Measurements from ENCODE around the gene SLC37A3. TPM values are rescaled to one million over a fixed set of nuclear protein-coding genes. Genes with fewer than 3 reads are reported as not detected.

Gene SLC37A3
- total and polyA plus RNA-seq, 12 donors, result 16.3 to 33.4 (median 23.3) TPM

GRCh38 chr7:140330128-140330527, 68.2 kb downstream of the SLC37A3 start:
- no peak overlapping the region for H3K27ac ChIP-seq
- DNase-seq, result no peak
- no peaks in the 10 kb centered on the region for H3K27me3 ChIP-seq
- H3K36me3 ChIP-seq (replicated peaks in 1 of 2), result peaks cover 0 to 13% of the 10 kb centered on the region in 2 donors
- H3K4me1 ChIP-seq (replicated peaks in 1 of 2), result peaks cover 0 to 11% of the 10 kb centered on the region in 2 donors
- intact Hi-C loops (cut with DNase I), result no loop called here
- no peak overlapping the region for H3K4me3 ChIP-seq
- no peaks in the 10 kb centered on the region for H3K9me3 ChIP-seq (replicated peaks in 1 of 3)
- TF ChIP-seq POLR2A (IDR thresholded peaks at IDR 0.05), result no peak
- TF ChIP-seq, protein P1, sequence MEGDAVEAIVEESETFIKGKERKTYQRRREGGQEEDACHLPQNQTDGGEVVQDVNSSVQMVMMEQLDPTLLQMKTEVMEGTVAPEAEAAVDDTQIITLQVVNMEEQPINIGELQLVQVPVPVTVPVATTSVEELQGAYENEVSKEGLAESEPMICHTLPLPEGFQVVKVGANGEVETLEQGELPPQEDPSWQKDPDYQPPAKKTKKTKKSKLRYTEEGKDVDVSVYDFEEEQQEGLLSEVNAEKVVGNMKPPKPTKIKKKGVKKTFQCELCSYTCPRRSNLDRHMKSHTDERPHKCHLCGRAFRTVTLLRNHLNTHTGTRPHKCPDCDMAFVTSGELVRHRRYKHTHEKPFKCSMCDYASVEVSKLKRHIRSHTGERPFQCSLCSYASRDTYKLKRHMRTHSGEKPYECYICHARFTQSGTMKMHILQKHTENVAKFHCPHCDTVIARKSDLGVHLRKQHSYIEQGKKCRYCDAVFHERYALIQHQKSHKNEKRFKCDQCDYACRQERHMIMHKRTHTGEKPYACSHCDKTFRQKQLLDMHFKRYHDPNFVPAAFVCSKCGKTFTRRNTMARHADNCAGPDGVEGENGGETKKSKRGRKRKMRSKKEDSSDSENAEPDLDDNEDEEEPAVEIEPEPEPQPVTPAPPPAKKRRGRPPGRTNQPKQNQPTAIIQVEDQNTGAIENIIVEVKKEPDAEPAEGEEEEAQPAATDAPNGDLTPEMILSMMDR (IDR thresholded peaks at IDR 0.05), result no peak
- 83 to 91% (median 88%) methylated on average over 13 of the region's 13 CpGs for WGBS, 4 donors

DNA sequence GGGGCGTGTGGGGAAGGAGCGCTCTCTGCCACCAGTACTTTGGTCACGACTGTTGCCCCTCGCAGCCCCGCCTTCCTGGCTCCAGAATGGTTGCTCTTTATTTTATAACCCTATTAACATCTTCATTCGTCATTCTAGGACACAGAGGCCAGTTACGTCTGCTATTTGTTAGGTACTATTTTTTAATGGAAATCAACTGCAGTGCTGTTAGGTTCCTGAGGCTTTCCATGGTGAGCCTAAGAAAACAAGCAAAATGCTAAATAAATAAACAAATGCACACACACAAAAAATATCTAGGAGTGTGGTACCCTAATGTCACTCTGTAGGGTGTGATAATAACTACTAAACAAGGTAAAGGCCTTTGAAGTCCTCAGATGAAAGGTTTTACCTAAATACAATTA, 71.1 kb downstream of the SLC37A3 start:
- no peak for DNase-seq
- WGBS, 4 donors, result 68 to 86% (median 80%) methylated on average over 7 of the region's 7 CpGs
- Histone ChIP-seq H3K27me3 (no peaks in the 10 kb centered on the region), H3K27ac (no peak overlapping the region), H3K36me3 (replicated peaks in 1 of 2) (no peaks in the 10 kb centered on the region), H3K4me1 (replicated peaks in 1 of 2) (peaks cover 0 to 11% of the 10 kb centered on the region in 2 donors), H3K4me3 (no peak overlapping the region), H3K9me3 (replicated peaks in 1 of 3) (no peaks in the 10 kb centered on the region)
- TF ChIP-seq, protein P1 (IDR thresholded peaks at IDR 0.05), result no peak
- intact Hi-C loops (cut with DNase I), result loop anchor here in 1 of 2 donors (5.0 kb wide), 1 partner anchor 150 kb away; the partner anchor contains the start of gene KDM7A

DNA sequence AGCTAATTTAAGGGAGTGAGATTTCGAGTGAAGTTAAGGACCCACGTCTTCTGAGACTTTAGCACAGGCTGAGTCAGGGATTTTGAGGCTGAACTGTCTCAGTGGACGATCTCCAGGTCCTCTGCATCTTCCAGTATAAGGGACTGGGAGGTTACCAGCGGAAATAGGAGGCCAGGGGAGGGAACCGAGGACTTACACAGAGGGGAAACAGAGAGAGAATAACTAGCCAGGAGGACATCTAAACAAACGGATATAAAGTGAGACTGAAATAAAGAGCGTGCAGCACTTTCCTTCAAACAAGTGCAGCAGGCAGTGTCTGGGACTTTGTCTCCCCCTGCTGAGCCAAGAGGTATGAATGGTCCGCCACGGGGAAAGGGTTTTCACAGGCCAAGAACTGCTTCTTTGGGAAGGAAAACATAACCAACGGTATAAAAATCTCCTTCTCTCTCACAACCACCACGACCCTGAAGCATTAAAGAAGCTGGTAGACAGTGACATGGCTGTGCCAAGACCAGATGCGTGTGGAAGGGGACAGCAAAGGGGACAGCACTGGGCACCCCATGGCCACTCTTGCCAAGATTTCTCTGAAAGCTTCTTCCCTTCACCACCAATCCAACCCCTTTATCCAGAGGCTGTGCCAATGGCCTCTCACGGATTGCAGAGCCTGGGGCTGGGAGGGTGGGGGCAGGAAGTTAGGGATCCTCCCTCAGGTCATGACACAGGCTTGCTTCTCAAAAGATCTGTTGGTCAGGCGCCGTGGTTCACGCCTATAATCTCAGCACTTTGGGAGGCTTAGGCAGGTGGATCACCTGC, 72.0 kb downstream of the SLC37A3 start:
- TF ChIP-seq, protein P1 (IDR thresholded peaks at IDR 0.05), result peak; percentile 53 to 73 (median 66)
- TF ChIP-seq POLR2A (IDR thresholded peaks at IDR 0.05), result no peak
- 17 to 30% (median 27%) methylated on average over 12 to 16 of the region's 16 CpGs for WGBS, 4 donors
- Histone ChIP-seq H3K36me3 (replicated peaks in 1 of 2) (no peaks in the 10 kb centered on the region), H3K4me3 (no peak overlapping the region), H3K9me3 (replicated peaks in 1 of 3) (no peaks in the 10 kb centered on the region), H3K4me1 (replicated peaks in 1 of 2) (peaks cover 0 to 11% of the 10 kb centered on the region in 2 donors), H3K27ac (no peak overlapping the region), H3K27me3 (no peaks in the 10 kb centered on the region)
- DNase-seq, result peak; percentile 59 to 86 (median 71)
- intact Hi-C loops (cut with DNase I), result loop anchor here in 1 of 2 donors (5.0 kb wide), 1 partner anchor 149 kb away; the partner anchor contains the start of gene KDM7A

GRCh38 chr7:140325600-140325999, 72.7 kb downstream of the SLC37A3 start:
- TF ChIP-seq POLR2A (IDR thresholded peaks at IDR 0.05), result no peak
- TF ChIP-seq, protein P1 (IDR thresholded peaks at IDR 0.05), result no peak

More at GRCh38 chr7:140325600-140325999, 72.7 kb downstream of the SLC37A3 start:
- DNase-seq, result no peak
- H3K27ac ChIP-seq, result no peak overlapping the region
- H3K9me3 ChIP-seq (replicated peaks in 1 of 3), result no peaks in the 10 kb centered on the region
- intact Hi-C loops (cut with DNase I), result loop anchor here in 1 of 2 donors (5.0 kb wide), 1 partner anchor 148 kb away; the partner anchor contains the start of gene KDM7A
- no peaks in the 10 kb centered on the region for H3K27me3 ChIP-seq
- no peaks in the 10 kb centered on the region for H3K36me3 ChIP-seq (replicated peaks in 1 of 2)
- H3K4me1 ChIP-seq (replicated peaks in 1 of 2), result peaks cover 0 to 11% of the 10 kb centered on the region in 2 donors
- no peak overlapping the region for H3K4me3 ChIP-seq
- WGBS, 4 donors, result 81 to 85% (median 83%) methylated on average over 8 of the region's 8 CpGs
